ENCODE measurements around the gene MSI2. TPM values are rescaled to one million over a fixed set of nuclear protein-coding genes. Genes with fewer than 3 reads are reported as not detected.

Gene MSI2
- total and polyA plus RNA-seq, 2 experiments from 2014 or later, result 18.9 to 41.8 TPM

GRCh38 chr17:57350266-57350665 lies 93.9 kb downstream of the MSI2 start:
- peaks cover 3% of the 10 kb centered on the region for H3K36me3 ChIP-seq (ENCODE audit: insufficient read depth)
- peaks cover 30% of the 10 kb centered on the region for H3K36me3 Mint-ChIP-seq (ENCODE audit: low read depth)
- H3K9me2 ChIP-seq (ENCODE audit: insufficient read depth), result peaks cover 16% of the 10 kb centered on the region; the same call in 1 of the 2 replicates
- no peaks in the 10 kb centered on the region for H3K9me3 Mint-ChIP-seq
- DNase-seq (ENCODE audit: low spot score) (no peak), ATAC-seq (no peak)
- no peak overlapping the region for H3K27ac Mint-ChIP-seq
- H3K27ac ChIP-seq (ENCODE audit: low read depth), result no peak overlapping the region
- TF ChIP-seq NANOG (IDR thresholded peaks at IDR 0.05; ENCODE audit: borderline replicate concordance), result no peak
- no peak for TF ChIP-seq STAT1 (IDR thresholded peaks at IDR 0.05; ENCODE audit: unreplicated experiment)
- no peak for TF ChIP-seq REST (IDR thresholded peaks at IDR 0.05; ENCODE audit: unreplicated experiment)
- TF ChIP-seq CREB1 (CRISPR knock-in tag; IDR thresholded peaks at IDR 0.05; ENCODE audit: low read depth), result no peak
- no peak for TF ChIP-seq JUNB (IDR thresholded peaks at IDR 0.05; ENCODE audit: unreplicated experiment)
- no peak for TF ChIP-seq ZNF331 (CRISPR knock-in tag; IDR thresholded peaks at IDR 0.05; ENCODE audit: low read depth)
- TF ChIP-seq EZH2phosphoT487 (IDR thresholded peaks at IDR 0.05; ENCODE audit: unreplicated experiment), result no peak
- TF ChIP-seq POLR2AphosphoS5 (IDR thresholded peaks at IDR 0.05; ENCODE audit: low read depth), result no peak
- TF ChIP-seq ZNF462 (CRISPR knock-in tag; IDR thresholded peaks at IDR 0.05), result no peak
- TF ChIP-seq EZH2 (IDR thresholded peaks at IDR 0.05; ENCODE audit: low read depth, unreplicated experiment), result no peak
- no peak for TF ChIP-seq CTCF (conservative IDR thresholded peaks at IDR 0.05; ENCODE audit: low read depth in 2 of 2)
- no peak for TF ChIP-seq ETS1 (IDR thresholded peaks at IDR 0.05)
- TF ChIP-seq ZNF114 (CRISPR knock-in tag; IDR thresholded peaks at IDR 0.05), result no peak
- peaks cover 12% of the 10 kb centered on the region for H3K79me2 ChIP-seq (replicated peaks; ENCODE audit: insufficient read depth)
- H2AFZ ChIP-seq, result no peak overlapping the region
- H3K27me3 ChIP-seq (ENCODE audit: insufficient read depth), result no peaks in the 10 kb centered on the region
- peaks cover 22% of the 10 kb centered on the region for H3K4me1 Mint-ChIP-seq
- peaks cover 5% of the 10 kb centered on the region; the same call in 1 of the 2 replicates for H3K4me1 ChIP-seq (ENCODE audit: insufficient read depth)
- H3K4me3 ChIP-seq, result no peak overlapping the region
- peaks cover 1% of the 10 kb centered on the region for H3K27me3 Mint-ChIP-seq (ENCODE audit: insufficient read depth, low read depth, poor library complexity)
- no peaks in the 10 kb centered on the region; the same call in 1 of the 2 replicates for H4K20me1 ChIP-seq (replicated peaks; ENCODE audit: insufficient read depth)
- no peaks in the 10 kb centered on the region for H3F3A ChIP-seq (replicated peaks; ENCODE audit: low read depth)
- H3K4me2 ChIP-seq, result no peak overlapping the region
- no peak overlapping the region for H3K4me3 Mint-ChIP-seq

All from GM23338 (cell line).